ENCODE results near the gene CDH20.

CDH20 gene

DNA sequence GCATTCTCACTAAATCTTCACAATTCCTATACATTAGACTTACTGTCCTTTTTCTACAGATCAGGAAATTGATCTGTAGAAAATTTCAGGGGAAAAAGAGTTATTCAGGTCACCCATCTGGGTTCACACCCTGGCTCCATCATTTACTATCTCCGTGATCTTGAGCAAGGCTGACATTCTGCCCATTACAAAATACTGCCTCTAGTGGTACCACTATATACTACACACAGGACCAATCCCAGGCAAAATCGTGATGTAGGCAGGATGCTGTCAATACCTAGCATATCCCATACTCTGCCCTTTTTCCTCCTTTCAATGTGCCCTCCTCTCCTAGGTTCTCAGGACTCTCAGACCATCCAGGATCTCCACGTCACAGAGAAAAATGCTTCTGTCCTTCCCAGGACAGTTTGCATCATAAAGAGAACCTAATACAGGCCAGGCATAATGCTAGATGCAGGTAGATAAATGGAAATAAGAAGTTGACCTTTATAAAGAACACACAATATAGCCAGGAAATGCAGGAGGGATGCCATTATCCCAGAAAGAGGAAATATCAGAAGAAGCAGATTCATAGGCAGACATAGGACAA lies 101.9 kb downstream of the CDH20 start:
- Histone ChIP-seq H3K27me3 (ENCODE audit: control insufficient read depth, insufficient read depth, low read length) (no peaks in the 10 kb centered on the region), H3K4me1 (ENCODE audit: control insufficient read depth, insufficient read depth, low read length) (no peaks in the 10 kb centered on the region), H3K9me3 (ENCODE audit: control insufficient read depth, insufficient read depth, low read length) (no peaks in the 10 kb centered on the region), H3K36me3 (ENCODE audit: control insufficient read depth, insufficient read depth, low read length) (no peaks in the 10 kb centered on the region), H3K4me3 (ENCODE audit: low read depth, low read length) (no peak overlapping the region), H3K9ac (ENCODE audit: low read depth, low read length) (no peak overlapping the region)

- no peak overlapping the region for H3K9ac ChIP-seq (ENCODE audit: low read depth, low read length)
- no peak overlapping the region for H3K4me3 ChIP-seq (ENCODE audit: low read depth, low read length)
- H3K9me3 ChIP-seq (ENCODE audit: control insufficient read depth, insufficient read depth, low read length), result no peaks in the 10 kb centered on the region
- H3K27me3 ChIP-seq (ENCODE audit: control insufficient read depth, insufficient read depth, low read length), result no peaks in the 10 kb centered on the region
- no peaks in the 10 kb centered on the region for H3K4me1 ChIP-seq (ENCODE audit: control insufficient read depth, insufficient read depth, low read length)
- H3K36me3 ChIP-seq (ENCODE audit: control insufficient read depth, insufficient read depth, low read length), result no peaks in the 10 kb centered on the region
Measured at GRCh38 chr18:61443081-61443725, 110.0 kb downstream of the CDH20 start.

GRCh38 chr18:61448316-61448715 lies 115.1 kb downstream of the CDH20 start:
- Histone ChIP-seq H3K4me1 (ENCODE audit: control insufficient read depth, insufficient read depth, low read length) (no peaks in the 10 kb centered on the region), H3K9ac (ENCODE audit: low read depth, low read length) (no peak overlapping the region), H3K36me3 (ENCODE audit: control insufficient read depth, insufficient read depth, low read length) (no peaks in the 10 kb centered on the region), H3K27me3 (ENCODE audit: control insufficient read depth, insufficient read depth, low read length) (no peaks in the 10 kb centered on the region), H3K9me3 (ENCODE audit: control insufficient read depth, insufficient read depth, low read length) (no peaks in the 10 kb centered on the region), H3K4me3 (ENCODE audit: low read depth, low read length) (no peak overlapping the region)

GRCh38 chr18:61459896-61460648 lies 126.8 kb downstream of the CDH20 start:
- Histone ChIP-seq H3K4me1 (ENCODE audit: control insufficient read depth, insufficient read depth, low read length) (peaks cover 7% of the 10 kb centered on the region), H3K9me3 (ENCODE audit: control insufficient read depth, insufficient read depth, low read length) (no peaks in the 10 kb centered on the region), H3K36me3 (ENCODE audit: control insufficient read depth, insufficient read depth, low read length) (no peaks in the 10 kb centered on the region), H3K4me3 (ENCODE audit: low read depth, low read length) (no peak overlapping the region), H3K27me3 (ENCODE audit: control insufficient read depth, insufficient read depth, low read length) (no peaks in the 10 kb centered on the region), H3K9ac (ENCODE audit: low read depth, low read length) (no peak overlapping the region)

GRCh38 chr18:61464551-61465142 lies 131.4 kb downstream of the CDH20 start:
- Histone ChIP-seq H3K4me1 (ENCODE audit: control insufficient read depth, insufficient read depth, low read length) (peaks cover 7% of the 10 kb centered on the region), H3K4me3 (ENCODE audit: low read depth, low read length) (no peak overlapping the region), H3K36me3 (ENCODE audit: control insufficient read depth, insufficient read depth, low read length) (no peaks in the 10 kb centered on the region), H3K9me3 (ENCODE audit: control insufficient read depth, insufficient read depth, low read length) (no peaks in the 10 kb centered on the region), H3K27me3 (ENCODE audit: control insufficient read depth, insufficient read depth, low read length) (no peaks in the 10 kb centered on the region), H3K9ac (ENCODE audit: low read depth, low read length) (no peak overlapping the region)

DNA sequence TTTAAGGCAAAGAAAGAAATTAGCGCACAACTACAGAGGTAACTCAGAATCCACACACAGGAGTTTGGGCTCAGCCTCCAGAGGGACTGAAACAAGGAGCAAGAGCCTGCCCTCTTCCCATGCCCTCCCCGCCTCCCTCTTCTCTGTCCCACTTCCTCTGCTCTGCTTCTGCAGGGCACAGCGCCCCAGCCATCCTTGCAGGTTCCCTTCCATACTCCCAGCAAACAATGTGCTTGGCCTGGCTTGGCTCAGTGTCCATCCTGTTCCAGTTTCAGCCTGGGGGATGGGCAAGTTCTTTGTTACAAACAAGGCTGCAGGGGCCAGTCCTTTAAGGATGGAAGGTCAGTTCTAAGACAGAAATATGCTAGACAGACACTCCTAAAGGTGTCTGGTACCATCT lies 133.5 kb downstream of the CDH20 start:
- H3K9me3 ChIP-seq (ENCODE audit: control insufficient read depth, insufficient read depth, low read length), result no peaks in the 10 kb centered on the region

GRCh38 chr18:61470031-61470674 lies 136.9 kb downstream of the CDH20 start:
- Histone ChIP-seq H3K4me3 (ENCODE audit: low read depth, low read length) (no peak overlapping the region), H3K36me3 (ENCODE audit: control insufficient read depth, insufficient read depth, low read length) (no peaks in the 10 kb centered on the region), H3K9ac (ENCODE audit: low read depth, low read length) (no peak overlapping the region), H3K9me3 (ENCODE audit: control insufficient read depth, insufficient read depth, low read length) (no peaks in the 10 kb centered on the region), H3K4me1 (ENCODE audit: control insufficient read depth, insufficient read depth, low read length) (peaks cover 3% of the 10 kb centered on the region), H3K27me3 (ENCODE audit: control insufficient read depth, insufficient read depth, low read length) (no peaks in the 10 kb centered on the region)

More for the DNA sequence above, 133.5 kb downstream of the CDH20 start:
- Histone ChIP-seq H3K4me3 (ENCODE audit: low read depth, low read length) (no peak overlapping the region), H3K36me3 (ENCODE audit: control insufficient read depth, insufficient read depth, low read length) (no peaks in the 10 kb centered on the region), H3K27me3 (ENCODE audit: control insufficient read depth, insufficient read depth, low read length) (no peaks in the 10 kb centered on the region), H3K4me1 (ENCODE audit: control insufficient read depth, insufficient read depth, low read length) (peaks cover 7% of the 10 kb centered on the region), H3K9ac (ENCODE audit: low read depth, low read length) (no peak overlapping the region)

- Histone ChIP-seq H3K9me3 (ENCODE audit: control insufficient read depth, insufficient read depth, low read length) (no peaks in the 10 kb centered on the region), H3K4me3 (ENCODE audit: low read depth, low read length) (no peak overlapping the region), H3K36me3 (ENCODE audit: control insufficient read depth, insufficient read depth, low read length) (no peaks in the 10 kb centered on the region), H3K27me3 (ENCODE audit: control insufficient read depth, insufficient read depth, low read length) (no peaks in the 10 kb centered on the region), H3K9ac (ENCODE audit: low read depth, low read length) (no peak overlapping the region), H3K4me1 (ENCODE audit: control insufficient read depth, insufficient read depth, low read length) (peaks cover 3% of the 10 kb centered on the region)
Measured at GRCh38 chr18:61471541-61471940, 138.3 kb downstream of the CDH20 start.

DNA sequence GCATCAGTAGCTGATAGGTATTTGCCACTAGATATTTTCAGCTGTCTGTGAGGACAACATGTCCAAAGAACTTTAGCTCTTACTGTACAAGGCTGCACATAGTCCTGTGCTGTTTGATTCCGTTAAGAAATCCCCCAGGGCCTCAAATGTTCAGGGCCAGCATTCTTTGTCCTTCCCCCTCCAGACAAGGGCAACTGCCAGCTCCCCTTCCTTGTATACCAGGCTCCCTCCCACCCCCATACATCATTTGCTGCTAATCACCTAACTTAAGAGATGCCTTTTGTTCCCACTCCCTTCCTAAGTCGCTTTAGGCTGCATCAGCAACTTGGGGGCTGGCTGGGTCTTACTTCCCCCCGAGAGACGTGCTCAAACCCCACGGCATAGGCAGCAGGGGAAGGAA lies 138.7 kb downstream of the CDH20 start:
- Histone ChIP-seq H3K4me1 (ENCODE audit: control insufficient read depth, insufficient read depth, low read length) (peaks cover 3% of the 10 kb centered on the region), H3K9me3 (ENCODE audit: control insufficient read depth, insufficient read depth, low read length) (no peaks in the 10 kb centered on the region), H3K9ac (ENCODE audit: low read depth, low read length) (no peak overlapping the region), H3K36me3 (ENCODE audit: control insufficient read depth, insufficient read depth, low read length) (no peaks in the 10 kb centered on the region), H3K27me3 (ENCODE audit: control insufficient read depth, insufficient read depth, low read length) (no peaks in the 10 kb centered on the region), H3K4me3 (ENCODE audit: low read depth, low read length) (no peak overlapping the region)

- Histone ChIP-seq H3K27me3 (ENCODE audit: control insufficient read depth, insufficient read depth, low read length) (no peaks in the 10 kb centered on the region), H3K9ac (ENCODE audit: low read depth, low read length) (no peak overlapping the region), H3K9me3 (ENCODE audit: control insufficient read depth, insufficient read depth, low read length) (no peaks in the 10 kb centered on the region), H3K4me1 (ENCODE audit: control insufficient read depth, insufficient read depth, low read length) (peaks cover 3% of the 10 kb centered on the region), H3K4me3 (ENCODE audit: low read depth, low read length) (no peak overlapping the region), H3K36me3 (ENCODE audit: control insufficient read depth, insufficient read depth, low read length) (no peaks in the 10 kb centered on the region)
Measured at GRCh38 chr18:61474341-61474740, 141.1 kb downstream of the CDH20 start.

DNA sequence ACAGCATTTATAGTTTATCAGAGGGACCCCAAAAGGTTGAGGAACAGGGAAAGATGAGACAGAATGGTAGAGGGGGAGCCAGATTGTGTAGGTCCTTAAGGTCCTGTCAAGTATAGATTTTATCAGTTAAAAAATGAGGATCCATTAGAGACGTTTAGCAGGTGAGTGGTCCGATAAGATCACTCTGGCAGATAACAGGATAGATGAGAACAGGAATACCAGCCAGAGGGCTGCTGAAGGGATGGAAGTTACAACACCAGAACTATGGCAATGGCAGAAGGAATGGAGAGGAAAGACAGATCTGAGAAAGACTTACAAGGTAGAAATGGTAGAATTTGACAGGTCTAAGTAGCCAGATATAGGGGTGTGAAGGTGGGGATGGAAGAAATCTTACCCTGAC lies 141.7 kb downstream of the CDH20 start:
- Histone ChIP-seq H3K27me3 (ENCODE audit: control insufficient read depth, insufficient read depth, low read length) (no peaks in the 10 kb centered on the region), H3K9ac (ENCODE audit: low read depth, low read length) (no peak overlapping the region)

More for the DNA sequence above, 141.7 kb downstream of the CDH20 start:
- Histone ChIP-seq H3K4me3 (ENCODE audit: low read depth, low read length) (no peak overlapping the region), H3K36me3 (ENCODE audit: control insufficient read depth, insufficient read depth, low read length) (no peaks in the 10 kb centered on the region), H3K4me1 (ENCODE audit: control insufficient read depth, insufficient read depth, low read length) (peaks cover 3% of the 10 kb centered on the region), H3K9me3 (ENCODE audit: control insufficient read depth, insufficient read depth, low read length) (no peaks in the 10 kb centered on the region)
